Measurements from ENCODE around the gene RDH13. TPM values are rescaled to one million over a fixed set of nuclear protein-coding genes. Genes with fewer than 3 reads are reported as not detected.

Gene RDH13
- total RNA-seq, 1 experiment from 2014 or later, result 25.8 TPM

GRCh38 chr19:55056827-55057226 is 6.1 kb downstream of the RDH13 start:
- peaks cover 71% of the 10 kb centered on the region for H3K36me3 Mint-ChIP-seq (ENCODE audit: insufficient read depth, unreplicated experiment)
- no peaks in the 10 kb centered on the region for H3K4me1 Mint-ChIP-seq (ENCODE audit: insufficient read depth, unreplicated experiment)
- TF ChIP-seq, protein P1, sequence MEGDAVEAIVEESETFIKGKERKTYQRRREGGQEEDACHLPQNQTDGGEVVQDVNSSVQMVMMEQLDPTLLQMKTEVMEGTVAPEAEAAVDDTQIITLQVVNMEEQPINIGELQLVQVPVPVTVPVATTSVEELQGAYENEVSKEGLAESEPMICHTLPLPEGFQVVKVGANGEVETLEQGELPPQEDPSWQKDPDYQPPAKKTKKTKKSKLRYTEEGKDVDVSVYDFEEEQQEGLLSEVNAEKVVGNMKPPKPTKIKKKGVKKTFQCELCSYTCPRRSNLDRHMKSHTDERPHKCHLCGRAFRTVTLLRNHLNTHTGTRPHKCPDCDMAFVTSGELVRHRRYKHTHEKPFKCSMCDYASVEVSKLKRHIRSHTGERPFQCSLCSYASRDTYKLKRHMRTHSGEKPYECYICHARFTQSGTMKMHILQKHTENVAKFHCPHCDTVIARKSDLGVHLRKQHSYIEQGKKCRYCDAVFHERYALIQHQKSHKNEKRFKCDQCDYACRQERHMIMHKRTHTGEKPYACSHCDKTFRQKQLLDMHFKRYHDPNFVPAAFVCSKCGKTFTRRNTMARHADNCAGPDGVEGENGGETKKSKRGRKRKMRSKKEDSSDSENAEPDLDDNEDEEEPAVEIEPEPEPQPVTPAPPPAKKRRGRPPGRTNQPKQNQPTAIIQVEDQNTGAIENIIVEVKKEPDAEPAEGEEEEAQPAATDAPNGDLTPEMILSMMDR (IDR thresholded peaks at IDR 0.05; ENCODE audit: unreplicated experiment), result no peak
- H3K27ac Mint-ChIP-seq (ENCODE audit: low read depth, unreplicated experiment), result no peak overlapping the region
- H3K27me3 Mint-ChIP-seq (ENCODE audit: insufficient read depth, unreplicated experiment), result no peaks in the 10 kb centered on the region
- no peak for DNase-seq (ENCODE audit: unreplicated experiment)
- ChIA-PET POLR2A (no interaction called here), CTCF (no interaction called here)
- intact Hi-C loops (cut with micrococcal nuclease), result no loop called here
- no peak overlapping the region for H3K4me3 Mint-ChIP-seq (ENCODE audit: unreplicated experiment)
- no TSS peak for BruUV-seq (replicated peaks)
- no peaks in the 10 kb centered on the region for H3K9me3 Mint-ChIP-seq (ENCODE audit: unreplicated experiment)

DNA sequence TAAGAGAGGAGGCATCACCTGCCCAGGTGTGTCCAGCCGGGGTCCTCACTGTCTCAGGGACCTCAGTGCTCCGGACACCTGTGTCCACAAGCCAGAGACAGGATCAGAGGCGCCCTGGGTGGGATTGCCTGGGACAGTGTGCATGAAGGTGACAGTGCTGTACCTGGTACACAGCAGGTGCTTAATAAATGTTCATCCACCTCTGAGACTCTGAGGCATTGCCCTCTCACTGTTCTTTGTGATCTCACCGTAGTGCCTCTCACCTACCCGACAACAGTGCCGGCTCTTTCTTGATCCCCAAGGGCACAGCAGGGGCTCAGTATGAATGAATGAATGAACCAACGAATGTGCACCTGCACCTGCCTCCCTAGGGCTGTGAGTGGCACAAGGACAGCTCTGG is 9.2 kb downstream of the RDH13 start:
- Mint-ChIP-seq H3K9me3 (ENCODE audit: unreplicated experiment) (no peaks in the 10 kb centered on the region), H3K36me3 (ENCODE audit: insufficient read depth, unreplicated experiment) (peaks cover 75% of the 10 kb centered on the region), H3K27me3 (ENCODE audit: insufficient read depth, unreplicated experiment) (no peaks in the 10 kb centered on the region), H3K4me3 (ENCODE audit: unreplicated experiment) (no peak overlapping the region), H3K4me1 (ENCODE audit: insufficient read depth, unreplicated experiment) (no peaks in the 10 kb centered on the region), H3K27ac (ENCODE audit: low read depth, unreplicated experiment) (no peak overlapping the region)
- ChIA-PET POLR2A (no interaction called here), CTCF (interaction anchor here (1.1 kb wide), 1 partner anchor 371 kb away, joined by 3 read pairs; no protein-coding TSS in a partner anchor)
- BruUV-seq (replicated peaks), result no TSS peak
- TF ChIP-seq, protein P1 (IDR thresholded peaks at IDR 0.05; ENCODE audit: unreplicated experiment), result no peak
- intact Hi-C loops (cut with micrococcal nuclease), result no loop called here
- no peak for DNase-seq (ENCODE audit: unreplicated experiment)

GRCh38 chr19:55050749-55051532 is 12.0 kb downstream of the RDH13 start:
- peaks cover 82% of the 10 kb centered on the region for H3K36me3 Mint-ChIP-seq (ENCODE audit: insufficient read depth, unreplicated experiment)
- no peaks in the 10 kb centered on the region for H3K9me3 Mint-ChIP-seq (ENCODE audit: unreplicated experiment)
- no peak overlapping the region for H3K4me3 Mint-ChIP-seq (ENCODE audit: unreplicated experiment)
- DNase-seq (ENCODE audit: unreplicated experiment), result no peak
- H3K27ac Mint-ChIP-seq (ENCODE audit: low read depth, unreplicated experiment), result no peak overlapping the region
- H3K27me3 Mint-ChIP-seq (ENCODE audit: insufficient read depth, unreplicated experiment), result no peaks in the 10 kb centered on the region
- H3K4me1 Mint-ChIP-seq (ENCODE audit: insufficient read depth, unreplicated experiment), result no peaks in the 10 kb centered on the region
- TF ChIP-seq, protein P1 (IDR thresholded peaks at IDR 0.05; ENCODE audit: unreplicated experiment), result no peak
- no TSS peak for BruUV-seq (replicated peaks)
- intact Hi-C loops (cut with micrococcal nuclease), result no loop called here
- ChIA-PET CTCF (interaction anchor here (0.6 kb wide), 1 partner anchor 1054 kb away, joined by 3 read pairs; no protein-coding TSS in a partner anchor), POLR2A (no interaction called here)

GRCh38 chr19:55048446-55048845 is 14.5 kb downstream of the RDH13 start:
- no peak for DNase-seq (ENCODE audit: unreplicated experiment)
- intact Hi-C loops (cut with micrococcal nuclease), result no loop called here
- no TSS peak for BruUV-seq (replicated peaks)
- TF ChIP-seq, protein P1 (IDR thresholded peaks at IDR 0.05; ENCODE audit: unreplicated experiment), result no peak
- H3K36me3 Mint-ChIP-seq (ENCODE audit: insufficient read depth, unreplicated experiment), result peaks cover 83% of the 10 kb centered on the region
- CTCF ChIA-PET, result interaction anchor here (0.6 to 1.5 kb wide), 2 partner anchors 79 to 92 kb away, joined by 3 to 5 read pairs; no protein-coding TSS in a partner anchor
- H3K27me3 Mint-ChIP-seq (ENCODE audit: insufficient read depth, unreplicated experiment), result no peaks in the 10 kb centered on the region
- no peaks in the 10 kb centered on the region for H3K9me3 Mint-ChIP-seq (ENCODE audit: unreplicated experiment)
- no peaks in the 10 kb centered on the region for H3K4me1 Mint-ChIP-seq (ENCODE audit: insufficient read depth, unreplicated experiment)
- POLR2A ChIA-PET, result no interaction called here
- H3K4me3 Mint-ChIP-seq (ENCODE audit: unreplicated experiment), result no peak overlapping the region
- H3K27ac Mint-ChIP-seq (ENCODE audit: low read depth, unreplicated experiment), result no peak overlapping the region
